ENCODE results near the gene CLEC4D. TPM values are rescaled to one million over a fixed set of nuclear protein-coding genes. Genes with fewer than 3 reads are reported as not detected.

The CLEC4D gene
- polyA plus RNA-seq, 1 of the 3 experiments (the other 2 are of a cell fraction): not detected

- TF ChIP-seq FOXJ3 (CRISPR knock-in tag; IDR thresholded peaks at IDR 0.05) (no peak), MAX (IDR thresholded peaks at IDR 0.05; ENCODE audit: low read depth) (no peak), YY1 (IDR thresholded peaks at IDR 0.05; ENCODE audit: low read depth) (no peak), ELF1 (IDR thresholded peaks at IDR 0.05) (no peak), JUND (IDR thresholded peaks at IDR 0.05) (no peak), EP300 (IDR thresholded peaks at IDR 0.05; ENCODE audit: borderline replicate concordance in 1 of 2, low read depth in 1 of 2, low read length in 1 of 2) (no peak), IRF3 (IDR thresholded peaks at IDR 0.05; ENCODE audit: low read depth, low read length) (no peak), RAD21 (IDR thresholded peaks at IDR 0.05; ENCODE audit: low read length) (no peak)
These were observed 37.6 kb upstream of the CLEC4D start (continued) for GRCh38 chr12:8475508-8476203.

- Histone ChIP-seq H3K27ac (ENCODE audit: low read depth in 2 of 2, low read length in 1 of 2) (no peak overlapping the region), H4K20me1 (ENCODE audit: insufficient read depth) (no peaks in the 10 kb centered on the region), H3K4me1 (ENCODE audit: control insufficient read depth in 1 of 2, insufficient read depth in 2 of 2, low read depth in 1 of 2, low read length in 1 of 2) (no peaks in the 10 kb centered on the region), H3K4me2 (no peak overlapping the region), H3K79me2 (ENCODE audit: insufficient read depth) (no peaks in the 10 kb centered on the region), H3K9me3 (no peaks in the 10 kb centered on the region), H3K4me3 (ENCODE audit: low read depth in 2 of 2, low read length in 1 of 2) (no peak overlapping the region), H3K27me3 (ENCODE audit: insufficient read depth) (no peaks in the 10 kb centered on the region), H3K36me3 (replicated peaks in 1 of 2; ENCODE audit: control insufficient read depth in 1 of 2, insufficient read depth in 2 of 2, low read length in 1 of 2) (no peaks in the 10 kb centered on the region), H3K9me2 (no peaks in the 10 kb centered on the region), H2AFZ (ENCODE audit: low read depth) (no peak overlapping the region), H3K9ac (no peak overlapping the region), H3F3A (replicated peaks; ENCODE audit: insufficient read depth) (no peaks in the 10 kb centered on the region)
- no peak for DNase-seq
- 0% methylated on average over 2 of the region's 2 CpGs for WGBS (ENCODE audit: low lambda C conversion rate)
- TF ChIP-seq NFIC (IDR thresholded peaks at IDR 0.05; ENCODE audit: borderline replicate concordance) (no peak), GATA2 (CRISPR knock-in tag; IDR thresholded peaks at IDR 0.05) (no peak), PBX3 (IDR thresholded peaks at IDR 0.05) (no peak), RFX5 (IDR thresholded peaks at IDR 0.05; ENCODE audit: low read length) (no peak), MEF2A (IDR thresholded peaks at IDR 0.05; ENCODE audit: borderline replicate concordance, low read depth) (no peak), YY1 (IDR thresholded peaks at IDR 0.05; ENCODE audit: low read depth) (no peak), RCOR1 (IDR thresholded peaks at IDR 0.05; ENCODE audit: low read length) (no peak), NRF1 (IDR thresholded peaks at IDR 0.05; ENCODE audit: low read depth, low read length) (no peak), ZBTB33 (IDR thresholded peaks at IDR 0.05; ENCODE audit: borderline replicate concordance, low read depth) (no peak), GABPA (IDR thresholded peaks at IDR 0.05; ENCODE audit: low read depth) (no peak), CHD2 (IDR thresholded peaks at IDR 0.05; ENCODE audit: low read length, partially characterized antibody) (no peak), FOSL2 (IDR thresholded peaks at IDR 0.05; ENCODE audit: borderline replicate concordance, low read depth) (no peak), USF1 (IDR thresholded peaks at IDR 0.05; ENCODE audit: borderline replicate concordance, low read depth) (no peak), ELF1 (IDR thresholded peaks at IDR 0.05) (no peak), IRF3 (IDR thresholded peaks at IDR 0.05; ENCODE audit: low read depth, low read length) (no peak), POLR2AphosphoS5 (IDR thresholded peaks at IDR 0.05; ENCODE audit: low read depth, low read length) (no peak), FOXM1 (IDR thresholded peaks at IDR 0.05; ENCODE audit: low read depth) (no peak)
- TF ChIP-seq, protein P1, sequence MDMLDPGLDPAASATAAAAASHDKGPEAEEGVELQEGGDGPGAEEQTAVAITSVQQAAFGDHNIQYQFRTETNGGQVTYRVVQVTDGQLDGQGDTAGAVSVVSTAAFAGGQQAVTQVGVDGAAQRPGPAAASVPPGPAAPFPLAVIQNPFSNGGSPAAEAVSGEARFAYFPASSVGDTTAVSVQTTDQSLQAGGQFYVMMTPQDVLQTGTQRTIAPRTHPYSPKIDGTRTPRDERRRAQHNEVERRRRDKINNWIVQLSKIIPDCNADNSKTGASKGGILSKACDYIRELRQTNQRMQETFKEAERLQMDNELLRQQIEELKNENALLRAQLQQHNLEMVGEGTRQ (IDR thresholded peaks at IDR 0.05; ENCODE audit: borderline replicate concordance, low read depth, low read length): no peak
- ChIA-PET CTCF (interaction anchor here (1.3 kb wide), 1 partner anchor 62 kb away, joined by 4 read pairs; no protein-coding TSS in a partner anchor), POLR2A (no interaction called here)
These were observed 30.7 kb upstream of the CLEC4D start for GRCh38 chr12:8482571-8483061.

Data from SK-N-SH (cell line).